GM21529 (cell line): ENCODE measurements around the gene CYP4B1.
"Not testable (repeated sequence)": the region's sequence is repeated elsewhere in the genome, so short reads cannot be mapped to it uniquely, and the experiment has no call there.

Experiments used
- ATAC-seq: cut with Tn5 transposase; IDR thresholded peaks from one replicate; pipeline ENCODE4 v1.9.1; 2021; ENCODE audit not compliant: unreplicated experiment

CYP4B1 gene

DNA sequence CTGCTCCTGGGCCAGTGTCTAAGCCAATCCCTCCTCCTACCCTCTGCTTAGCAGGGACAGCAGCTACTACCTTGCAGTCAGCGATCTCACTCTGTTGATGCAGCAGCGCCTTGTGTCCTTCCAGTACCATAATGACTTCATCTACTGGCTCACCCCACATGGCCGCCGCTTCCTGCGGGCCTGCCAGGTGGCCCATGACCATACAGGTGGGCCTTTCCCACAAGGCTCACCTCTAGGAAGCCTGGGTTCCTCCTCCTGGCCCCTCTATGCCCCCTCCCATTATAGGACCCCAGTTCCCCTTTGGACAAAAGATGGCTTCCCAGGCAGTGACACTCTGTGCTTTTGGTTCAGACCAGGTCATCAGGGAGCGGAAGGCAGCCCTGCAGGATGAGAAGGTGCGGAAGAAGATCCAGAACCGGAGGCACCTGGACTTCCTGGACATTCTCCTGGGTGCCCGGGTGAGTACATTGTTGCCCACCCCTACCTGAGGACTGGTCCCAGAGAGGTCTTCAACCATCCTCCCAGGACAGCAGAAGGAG, 15.1 kb downstream of the CYP4B1 start:
- no peak for ATAC-seq

DNA sequence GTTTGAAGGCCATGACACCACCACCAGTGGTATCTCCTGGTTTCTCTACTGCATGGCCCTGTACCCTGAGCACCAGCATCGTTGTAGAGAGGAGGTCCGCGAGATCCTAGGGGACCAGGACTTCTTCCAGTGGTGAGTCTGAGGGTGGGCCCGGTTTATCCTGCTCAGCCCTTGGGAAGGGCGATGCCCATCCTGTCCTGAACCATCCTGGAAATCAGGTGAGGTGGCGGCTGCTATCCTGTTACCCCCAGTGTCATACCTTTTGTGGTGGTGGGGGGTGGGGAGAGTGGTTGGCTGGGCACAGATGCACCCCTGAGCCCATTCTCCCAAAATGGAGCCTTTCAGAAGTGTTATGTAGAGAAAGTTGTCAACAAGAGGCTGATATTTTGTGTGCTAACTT, 16.3 kb downstream of the CYP4B1 start:
- no peak for ATAC-seq

DNA sequence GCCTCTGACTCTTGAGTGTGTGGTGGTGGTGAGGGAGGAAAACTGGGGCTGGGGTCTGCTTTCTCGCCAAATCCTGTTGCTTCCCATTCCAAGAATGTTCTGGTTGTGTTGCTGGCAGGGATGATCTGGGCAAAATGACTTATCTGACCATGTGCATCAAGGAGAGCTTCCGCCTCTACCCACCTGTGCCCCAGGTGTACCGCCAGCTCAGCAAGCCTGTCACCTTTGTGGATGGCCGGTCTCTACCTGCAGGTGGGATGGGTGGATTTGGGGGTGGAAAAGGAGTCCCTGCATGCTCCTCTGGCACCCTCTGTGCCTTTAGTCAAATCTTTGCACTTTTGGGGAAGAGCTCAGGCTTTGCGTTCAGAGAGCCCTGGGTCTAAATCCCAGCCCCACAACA, 18.1 kb downstream of the CYP4B1 start:
- no peak for ATAC-seq

DNA sequence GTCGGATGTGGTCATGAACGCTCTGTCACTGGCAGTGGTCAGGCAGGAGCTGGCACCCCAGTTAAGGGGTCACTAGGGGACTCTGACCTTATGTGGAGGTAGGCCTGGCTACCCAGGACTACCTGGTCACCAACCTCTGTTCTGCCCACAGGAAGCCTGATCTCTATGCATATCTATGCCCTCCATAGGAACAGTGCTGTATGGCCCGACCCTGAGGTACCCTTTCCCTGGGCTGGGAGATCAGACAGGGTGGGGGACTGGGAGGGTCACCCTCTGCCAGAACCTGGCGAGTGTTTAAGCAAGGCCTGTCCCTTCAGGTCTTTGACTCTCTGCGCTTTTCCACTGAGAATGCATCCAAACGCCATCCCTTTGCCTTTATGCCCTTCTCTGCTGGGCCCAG, 19.0 kb downstream of the CYP4B1 start:
- no peak for ATAC-seq

DNA sequence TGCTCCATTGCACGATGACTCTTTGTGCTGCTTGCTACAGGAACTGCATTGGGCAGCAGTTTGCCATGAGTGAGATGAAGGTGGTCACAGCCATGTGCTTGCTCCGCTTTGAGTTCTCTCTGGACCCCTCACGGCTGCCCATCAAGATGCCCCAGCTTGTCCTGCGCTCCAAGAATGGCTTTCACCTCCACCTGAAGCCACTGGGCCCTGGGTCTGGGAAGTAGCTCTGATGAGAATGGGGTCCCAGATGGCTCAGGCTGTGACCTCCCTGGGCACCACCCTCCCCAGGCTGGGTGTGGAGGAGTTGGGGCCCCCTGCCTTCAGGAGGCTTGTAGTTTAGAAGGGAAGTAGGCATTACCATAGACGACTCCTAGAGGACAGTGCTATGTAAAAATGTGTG, 19.7 kb downstream of the CYP4B1 start:
- no peak for ATAC-seq

DNA sequence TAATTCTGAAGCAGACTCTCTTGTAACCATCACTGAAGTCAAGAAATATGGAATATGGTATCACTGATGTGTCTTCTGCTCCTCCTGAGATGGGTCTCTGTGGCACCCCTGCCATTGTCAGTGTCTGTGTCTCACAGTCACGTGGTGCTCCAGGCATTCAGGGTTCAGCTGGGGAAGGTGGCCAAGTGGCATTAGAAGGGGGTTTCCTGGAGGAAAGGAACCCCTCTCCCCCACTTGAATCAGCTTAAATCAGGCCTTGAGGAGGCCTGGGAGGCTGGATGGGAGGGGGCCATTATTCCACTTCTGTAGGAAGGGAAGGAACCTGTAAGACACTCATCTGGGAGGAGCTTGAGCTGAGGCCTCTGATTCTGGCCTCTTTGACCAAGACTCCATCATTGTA, 20.5 kb downstream of the CYP4B1 start:
- no peak for ATAC-seq

DNA sequence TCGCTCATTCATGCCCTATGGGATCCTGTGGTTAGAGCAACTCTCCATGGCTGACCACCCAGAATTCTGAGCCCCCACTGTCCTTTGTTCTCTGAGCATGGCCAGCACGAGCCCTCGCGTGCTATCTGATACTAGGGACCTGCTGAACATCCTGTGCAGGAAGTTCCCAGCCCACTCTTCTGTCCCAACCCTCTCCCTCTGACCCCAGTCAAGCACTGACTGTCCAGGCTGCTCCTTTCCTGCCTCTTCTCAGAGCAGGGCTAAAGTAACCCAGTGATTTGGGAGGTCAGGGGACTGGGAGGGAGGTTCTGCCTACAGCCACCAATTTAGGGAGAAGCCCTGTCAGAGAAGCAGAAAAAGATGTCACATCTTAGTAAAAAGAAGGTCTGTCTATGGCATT, 21.2 kb downstream of the CYP4B1 start:
- ATAC-seq = no peak

DNA sequence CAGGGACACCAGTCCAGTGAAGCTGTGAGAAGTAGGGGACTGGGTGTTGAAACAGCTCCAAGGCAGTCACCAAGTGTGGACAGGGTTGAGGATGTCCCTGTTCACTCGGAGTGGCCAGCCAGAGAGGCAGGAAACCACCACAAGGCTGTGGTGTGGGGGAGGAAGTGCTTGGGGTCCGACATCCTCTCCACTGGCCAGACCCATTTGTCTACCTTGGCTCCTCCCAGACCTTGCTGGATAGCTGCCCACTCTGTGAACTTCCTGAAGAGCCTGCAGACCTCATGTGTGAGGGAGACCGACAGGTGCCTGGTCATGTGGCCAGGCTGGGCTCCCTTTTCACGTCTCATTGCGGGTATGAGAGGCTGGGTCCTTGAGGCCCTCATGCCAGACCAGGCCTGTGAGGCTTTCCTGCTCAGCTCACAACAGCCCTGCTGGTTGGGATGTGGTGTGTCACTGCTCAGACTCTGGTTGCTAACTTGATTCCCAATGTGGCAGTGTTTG, 21.8 kb downstream of the CYP4B1 start:
- no peak for ATAC-seq

DNA sequence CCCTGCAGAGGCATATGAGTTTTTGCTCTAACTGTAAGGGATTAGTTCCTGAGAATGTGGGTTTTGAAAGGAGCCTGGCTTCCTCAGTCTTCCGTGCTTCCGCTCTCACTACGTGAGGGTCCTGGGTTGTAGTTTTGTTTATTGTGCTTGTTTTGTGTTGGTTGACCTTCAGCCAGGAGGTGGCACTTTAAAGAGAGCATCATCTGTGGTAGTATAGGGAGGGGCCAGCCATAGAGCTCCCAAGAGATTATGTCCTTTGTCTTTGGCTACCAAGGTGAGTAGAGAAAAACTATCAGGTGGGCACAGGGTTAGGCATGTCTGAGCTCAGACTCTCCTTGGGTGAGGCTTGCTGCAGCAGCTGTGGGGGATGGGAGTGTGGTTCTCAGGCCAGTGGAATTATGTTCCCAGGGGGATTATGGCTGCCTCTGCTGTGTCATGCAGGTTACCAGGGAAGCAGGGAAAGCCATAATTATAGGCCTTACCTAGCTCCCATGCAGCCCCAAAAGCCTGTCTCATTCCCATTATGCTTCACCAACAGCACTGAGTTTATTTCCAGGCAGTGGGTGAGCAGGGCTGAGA, 23.5 kb downstream of the CYP4B1 start:
- no peak for ATAC-seq

DNA sequence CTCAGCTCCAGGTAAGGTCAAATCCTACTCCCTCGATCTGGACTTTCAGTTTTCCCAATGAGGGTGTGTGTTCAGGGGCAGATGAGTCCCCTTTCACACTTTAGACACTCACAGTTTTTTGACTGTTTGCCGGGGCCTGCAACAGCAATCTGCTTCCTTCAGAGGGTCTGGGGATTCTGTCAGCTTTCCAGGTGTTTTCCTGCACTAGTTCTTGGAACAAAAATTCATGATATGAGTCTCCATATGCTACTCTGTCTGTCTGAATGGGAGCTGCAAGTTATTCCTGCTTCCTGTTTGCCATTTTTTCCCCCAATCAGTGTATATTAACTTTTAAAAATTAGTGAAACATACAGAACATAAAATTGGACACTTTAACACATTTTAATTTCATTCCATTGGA, 24.3 kb downstream of the CYP4B1 start:
- no peak for ATAC-seq

DNA sequence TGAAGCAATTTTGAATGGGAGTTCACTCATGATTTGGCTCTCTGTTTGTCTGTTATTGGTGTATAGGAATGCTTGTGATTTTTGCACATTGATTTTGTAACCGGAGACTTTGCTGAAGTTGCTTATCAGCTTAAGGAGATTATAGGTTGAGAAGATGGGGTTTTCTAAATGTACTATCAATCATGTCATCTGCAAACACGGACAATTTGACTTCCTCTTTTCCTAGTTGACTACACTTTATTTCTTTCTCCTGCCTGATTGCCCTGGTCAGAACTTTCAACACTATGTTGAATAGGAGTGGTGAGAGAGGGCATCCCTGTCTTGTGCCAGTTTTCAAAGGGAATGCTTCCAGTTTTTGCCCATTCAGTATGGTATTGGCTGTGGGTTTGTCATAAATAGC, 28.0 kb downstream of the CYP4B1 start:
- ATAC-seq = not testable (repeated sequence)

DNA sequence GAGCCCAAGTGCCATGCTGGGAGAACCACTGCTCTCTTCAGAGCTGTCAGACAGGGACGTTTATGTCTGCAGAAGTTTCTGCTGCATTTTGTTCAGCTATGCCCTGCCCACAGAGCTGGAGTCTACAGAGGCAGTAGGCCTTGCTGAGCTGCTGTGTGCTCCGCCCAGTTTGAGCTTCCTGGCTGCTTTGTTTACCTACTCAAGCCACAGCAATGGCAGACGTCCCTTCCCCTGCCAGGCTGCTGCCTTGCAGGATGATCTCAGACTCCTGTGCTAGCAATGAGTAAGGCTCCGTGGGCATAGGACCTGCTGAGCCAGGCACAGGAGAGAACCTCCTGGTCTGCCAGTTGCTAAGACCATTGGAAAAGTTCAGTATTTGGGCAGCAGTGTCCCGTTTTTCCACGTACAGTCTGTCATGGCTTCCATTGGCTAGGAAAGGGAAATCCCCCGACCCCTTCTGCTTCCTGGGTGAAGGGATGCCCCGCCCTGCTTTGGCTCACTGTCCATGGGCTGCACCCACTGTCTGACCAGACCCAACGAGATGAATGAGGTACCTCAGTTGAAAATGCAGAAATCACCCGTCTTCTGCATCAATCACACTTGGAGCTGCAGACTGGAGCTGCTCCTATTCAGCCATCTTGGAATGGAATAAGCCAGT, 31.9 kb downstream of the CYP4B1 start:
- no peak for ATAC-seq

DNA sequence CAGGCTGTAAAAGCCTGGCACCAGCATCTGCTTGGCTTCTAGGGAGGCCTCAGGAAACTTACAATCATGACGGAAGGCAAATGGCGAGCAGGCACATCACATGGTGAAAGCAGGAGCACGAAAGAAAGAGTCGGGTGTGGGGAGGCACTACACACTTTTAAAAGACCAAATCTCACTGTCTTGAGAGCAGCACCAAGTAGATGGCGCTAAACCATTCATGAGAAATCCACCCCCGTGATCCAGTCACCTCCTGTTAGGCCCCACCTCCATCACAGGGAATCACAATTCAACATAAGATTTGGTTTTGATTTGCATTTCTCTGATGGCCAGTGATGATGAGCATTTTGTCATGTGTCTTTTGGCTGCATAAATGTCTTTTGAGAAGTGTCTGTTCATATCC, 36.6 kb downstream of the CYP4B1 start:
- not testable (repeated sequence) for ATAC-seq

DNA sequence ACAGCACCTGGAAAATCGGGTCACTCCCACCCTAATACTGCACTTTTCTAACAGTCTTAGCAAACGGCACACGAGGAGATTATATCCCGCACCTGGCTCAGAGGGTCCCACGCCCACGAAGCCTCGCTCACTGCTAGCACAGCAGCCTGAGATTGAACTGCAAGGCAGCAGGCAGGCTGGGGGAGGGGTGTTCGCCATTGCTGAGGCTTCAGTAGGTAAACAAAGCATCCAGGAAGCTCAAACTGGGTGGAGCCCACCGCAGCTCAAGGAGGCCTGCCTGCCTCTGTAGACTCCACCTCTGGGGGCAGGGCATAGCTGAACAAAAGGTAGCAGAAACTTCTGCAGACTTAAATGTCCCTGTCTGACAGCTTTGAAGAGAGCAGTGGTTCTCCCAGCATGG, 47.5 kb downstream of the CYP4B1 start:
- not testable (repeated sequence) for ATAC-seq

DNA sequence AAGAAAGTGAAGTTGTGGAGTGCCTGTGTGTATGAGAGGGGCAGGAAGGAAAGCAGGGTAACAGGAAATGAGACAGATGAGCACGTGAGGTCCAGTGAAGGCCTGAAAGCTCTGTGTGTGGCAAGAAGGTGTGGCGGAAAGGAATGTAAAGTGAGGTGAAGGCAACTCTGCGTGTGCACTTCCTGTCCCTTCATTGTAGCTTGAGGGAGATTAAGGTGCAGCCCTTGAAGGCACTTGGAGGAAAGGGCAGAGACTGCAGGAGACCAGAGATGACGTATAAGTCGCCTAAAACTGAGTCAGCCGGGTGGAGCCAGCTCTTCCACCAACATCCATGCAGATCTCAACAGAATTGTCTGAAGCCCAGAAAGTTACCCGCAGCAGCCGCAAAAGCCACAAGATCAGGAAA, 58.8 kb downstream of the CYP4B1 start:
- not testable (repeated sequence) for ATAC-seq

DNA sequence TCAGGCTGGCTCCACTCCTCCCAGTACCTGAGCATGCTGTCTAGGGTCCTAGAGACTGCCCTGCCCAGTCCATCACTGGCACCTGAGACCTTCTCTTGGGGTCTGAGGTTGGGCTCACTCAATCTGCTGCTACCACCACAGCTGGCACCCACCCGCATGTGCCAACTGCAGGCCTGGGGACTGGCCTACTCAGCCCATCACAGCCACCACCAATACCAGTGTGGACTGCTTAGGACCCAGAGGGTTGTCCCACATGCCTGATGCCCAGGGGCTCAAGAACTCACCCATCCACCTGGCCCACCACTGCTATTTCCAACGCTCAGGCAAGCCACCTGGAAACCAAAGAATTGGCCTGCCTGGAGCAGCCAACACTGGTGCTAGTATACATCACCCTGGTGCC, 63.5 kb downstream of the CYP4B1 start:
- no peak for ATAC-seq
